GM12865 (cell line): ENCODE data around the gene ODC1.

Source experiments
- DNase-seq: peaks from one replicate; pipeline ENCODE4 v3.0.0; 2010; ENCODE audit warnings: low read depth
- H3K4me3 ChIP-seq: 2 replicates; pipeline ENCODE4 v1.5.1; 2011; ENCODE audit warnings: mild to moderate bottlenecking, low read depth, low read length, control low read depth
- TF ChIP-seq, protein P1 (sequence below): IDR thresholded peaks from 2 replicates; pipeline ENCODE4 v1.5.1; 2011; ENCODE audit warnings: low read length, control low read depth, low read depth, inconsistent platforms; ENCODE audit not compliant: insufficient read depth; ENCODE audit errors: missing control alignments

The ODC1 gene

DNA sequence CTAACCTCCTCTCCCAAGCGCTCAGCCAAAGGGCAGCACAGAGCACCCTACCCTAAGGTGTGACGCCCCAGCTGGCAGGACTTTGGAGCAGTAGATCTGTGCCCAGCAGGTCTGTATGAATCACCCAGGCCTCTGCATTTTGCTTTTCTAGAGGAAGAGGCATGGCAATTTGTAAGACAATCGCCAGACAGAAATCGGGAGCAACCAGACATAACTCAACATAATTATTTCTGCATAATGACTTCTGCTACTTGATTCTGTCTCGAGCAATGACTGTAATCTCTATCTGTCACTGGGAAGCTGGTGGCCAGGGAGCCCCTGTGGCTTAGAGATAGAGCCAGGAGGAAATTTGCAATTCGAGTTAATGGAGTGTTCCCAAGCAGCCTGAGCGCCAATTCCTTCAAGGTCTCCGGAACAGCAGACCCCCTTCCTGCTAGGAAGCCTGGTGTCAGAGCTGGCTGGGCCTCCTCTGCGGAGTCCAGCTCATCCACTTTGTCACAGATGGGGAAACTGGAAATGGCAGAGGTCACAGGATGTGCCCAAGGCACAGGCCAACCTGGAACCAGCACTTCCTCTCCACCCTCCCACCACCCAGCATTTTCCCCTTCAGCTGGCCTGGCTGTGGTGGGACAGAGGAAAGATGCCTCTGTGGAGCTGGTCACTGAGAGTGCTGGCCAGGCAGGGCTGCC lies 55.0 kb downstream of the ODC1 start:
- H3K4me3 ChIP-seq = no peak overlapping the region
- no peak for DNase-seq
- TF ChIP-seq, protein P1, sequence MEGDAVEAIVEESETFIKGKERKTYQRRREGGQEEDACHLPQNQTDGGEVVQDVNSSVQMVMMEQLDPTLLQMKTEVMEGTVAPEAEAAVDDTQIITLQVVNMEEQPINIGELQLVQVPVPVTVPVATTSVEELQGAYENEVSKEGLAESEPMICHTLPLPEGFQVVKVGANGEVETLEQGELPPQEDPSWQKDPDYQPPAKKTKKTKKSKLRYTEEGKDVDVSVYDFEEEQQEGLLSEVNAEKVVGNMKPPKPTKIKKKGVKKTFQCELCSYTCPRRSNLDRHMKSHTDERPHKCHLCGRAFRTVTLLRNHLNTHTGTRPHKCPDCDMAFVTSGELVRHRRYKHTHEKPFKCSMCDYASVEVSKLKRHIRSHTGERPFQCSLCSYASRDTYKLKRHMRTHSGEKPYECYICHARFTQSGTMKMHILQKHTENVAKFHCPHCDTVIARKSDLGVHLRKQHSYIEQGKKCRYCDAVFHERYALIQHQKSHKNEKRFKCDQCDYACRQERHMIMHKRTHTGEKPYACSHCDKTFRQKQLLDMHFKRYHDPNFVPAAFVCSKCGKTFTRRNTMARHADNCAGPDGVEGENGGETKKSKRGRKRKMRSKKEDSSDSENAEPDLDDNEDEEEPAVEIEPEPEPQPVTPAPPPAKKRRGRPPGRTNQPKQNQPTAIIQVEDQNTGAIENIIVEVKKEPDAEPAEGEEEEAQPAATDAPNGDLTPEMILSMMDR = no peak

DNA sequence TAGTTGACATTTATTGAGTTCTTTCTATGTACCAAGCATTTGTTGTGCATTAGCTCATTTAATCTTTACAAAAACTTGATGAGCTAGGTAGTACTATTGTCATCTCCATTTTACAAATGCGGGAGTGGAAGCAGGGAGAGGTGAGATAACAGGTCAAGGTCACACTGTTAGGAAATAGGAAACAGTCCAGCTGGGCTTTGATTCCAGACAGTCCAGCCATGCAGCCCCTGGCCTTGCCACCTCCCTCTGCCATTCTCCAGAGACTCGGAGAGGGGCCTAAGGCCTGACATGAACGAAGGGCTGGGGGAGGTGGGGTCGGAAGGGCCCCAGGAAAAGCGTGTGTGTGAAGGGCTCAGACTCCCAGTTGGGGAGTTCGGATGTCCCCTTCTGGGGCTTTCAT lies 55.6 kb downstream of the ODC1 start:
- DNase-seq = no peak
- H3K4me3 ChIP-seq = no peak overlapping the region
- TF ChIP-seq, protein P1 = no peak

DNA sequence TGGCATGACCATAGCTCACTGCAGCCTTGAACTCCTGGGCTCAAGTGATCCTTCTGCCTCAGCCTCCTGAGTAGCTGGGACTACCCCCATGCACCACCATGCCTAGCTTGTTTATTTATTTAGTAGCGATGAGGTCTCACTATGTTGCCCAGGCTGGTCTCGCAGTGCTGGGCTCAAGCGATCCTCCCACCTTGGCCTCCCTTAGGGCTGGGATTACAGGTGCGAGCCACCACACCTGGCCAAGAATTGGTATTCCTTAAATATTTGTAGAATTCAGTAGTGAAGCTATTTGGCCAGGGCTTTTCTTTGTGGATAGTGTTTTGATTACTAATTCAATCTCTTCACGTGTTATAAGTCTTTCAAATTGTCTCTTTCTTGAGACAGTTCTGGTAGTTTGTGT lies 56.0 kb downstream of the ODC1 start:
- TF ChIP-seq, protein P1 = no peak
- DNase-seq = no peak
- no peak overlapping the region for H3K4me3 ChIP-seq

DNA sequence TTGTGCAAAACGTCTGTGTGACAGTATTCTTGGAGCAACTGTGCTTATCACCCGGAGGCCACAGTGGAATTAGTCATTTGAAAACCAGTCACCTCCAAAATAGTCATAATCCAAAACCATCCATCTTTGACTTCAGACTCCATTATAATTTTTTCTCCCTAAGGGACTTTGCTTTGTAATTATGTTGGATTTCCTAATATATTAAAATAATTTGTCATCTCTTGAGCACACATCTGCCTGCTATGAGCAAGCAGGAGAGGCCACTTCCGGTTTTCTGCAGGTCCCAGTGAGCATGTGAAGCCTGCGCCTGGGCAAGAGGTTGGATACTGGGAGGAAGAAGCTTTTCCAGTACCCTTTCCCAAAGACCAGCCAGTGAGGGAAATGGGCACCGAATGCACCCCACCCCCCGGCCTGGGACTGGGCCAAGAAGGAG lies 57.7 kb downstream of the ODC1 start:
- DNase-seq = no peak
- H3K4me3 ChIP-seq = no peak overlapping the region
- TF ChIP-seq, protein P1 = no peak
